GM20431 (cell line): Measurements from ENCODE around the gene SLC27A6.

ENCODE experiments used
- in situ Hi-C: fragments of 300-500 bp; cut with MseI, MboI; formaldehyde crosslinking; loops from one replicate; pipeline ENCODE4 v1.15.0; 2020; ENCODE audit warnings: low sequenced_read_pairs; ENCODE audit not compliant: unreplicated experiment

SLC27A6 gene

DNA sequence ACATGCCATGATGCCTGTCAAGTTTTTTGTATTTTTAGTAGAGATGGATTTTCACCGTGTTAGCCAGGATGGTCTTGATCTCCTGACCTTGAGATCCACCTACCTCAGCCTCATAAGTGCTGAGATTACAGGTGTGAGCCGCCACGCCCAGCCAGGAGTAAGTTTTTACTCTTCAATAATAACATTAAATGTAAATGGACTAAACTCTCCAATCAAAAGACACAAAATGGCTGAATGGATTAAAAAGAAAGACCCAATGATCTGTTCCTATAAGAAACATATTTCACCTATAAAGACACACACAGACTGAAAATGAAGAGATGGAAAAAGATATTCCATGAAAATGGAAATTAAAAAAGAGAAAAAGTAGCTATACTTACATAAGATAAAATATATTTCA lies 92.0 kb downstream of the SLC27A6 start:
- in situ Hi-C loops: no loop called here

DNA sequence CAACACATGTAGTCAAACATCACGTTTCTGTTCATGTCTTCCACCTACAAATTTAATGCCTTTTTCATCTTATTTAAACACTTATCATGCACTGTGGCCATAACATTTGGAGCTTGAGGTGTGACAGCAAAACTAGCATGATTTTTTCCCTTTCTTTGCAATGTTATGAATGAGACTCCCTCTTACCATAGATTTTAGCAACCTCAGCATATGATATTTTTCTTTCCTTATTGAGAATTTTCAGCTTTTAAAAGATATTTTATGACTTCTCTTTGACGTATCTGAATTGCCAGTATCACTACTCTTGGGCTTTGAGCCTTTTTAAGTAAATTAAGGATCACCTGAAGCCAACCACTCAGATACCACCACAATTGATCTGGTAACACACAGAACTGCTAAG lies 96.6 kb downstream of the SLC27A6 start:
- in situ Hi-C loops: no loop called here

DNA sequence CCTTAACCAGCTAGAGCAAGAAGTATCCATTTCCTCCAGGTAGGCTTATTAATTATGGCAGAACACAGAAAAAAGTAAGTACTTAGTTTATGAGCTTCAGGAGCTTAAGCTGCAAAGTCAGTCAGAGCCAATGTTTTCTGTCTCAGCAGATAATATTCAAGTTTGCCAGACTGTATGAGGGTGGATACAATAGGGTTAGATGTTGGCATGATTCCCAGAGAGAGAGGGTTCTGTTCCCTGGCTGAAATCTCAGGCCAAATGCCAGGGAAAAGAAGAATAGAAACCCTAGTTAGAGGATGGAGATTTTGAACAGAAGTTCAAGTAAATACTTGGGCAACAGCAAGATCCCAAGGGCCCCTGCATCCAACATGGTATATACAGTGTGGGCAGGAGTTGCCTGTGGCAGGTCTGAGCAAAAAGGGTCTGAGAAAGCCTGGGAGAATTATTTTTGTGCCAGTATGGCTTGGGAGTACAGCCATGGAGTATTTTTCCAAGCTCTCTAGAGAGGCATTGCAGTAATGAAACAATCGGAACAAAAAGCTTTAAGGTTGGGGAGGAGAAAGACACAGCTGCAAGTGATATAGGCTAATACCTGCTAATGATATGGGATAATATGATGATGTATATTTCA lies 98.3 kb downstream of the SLC27A6 start:
- in situ Hi-C loops: no loop called here

DNA sequence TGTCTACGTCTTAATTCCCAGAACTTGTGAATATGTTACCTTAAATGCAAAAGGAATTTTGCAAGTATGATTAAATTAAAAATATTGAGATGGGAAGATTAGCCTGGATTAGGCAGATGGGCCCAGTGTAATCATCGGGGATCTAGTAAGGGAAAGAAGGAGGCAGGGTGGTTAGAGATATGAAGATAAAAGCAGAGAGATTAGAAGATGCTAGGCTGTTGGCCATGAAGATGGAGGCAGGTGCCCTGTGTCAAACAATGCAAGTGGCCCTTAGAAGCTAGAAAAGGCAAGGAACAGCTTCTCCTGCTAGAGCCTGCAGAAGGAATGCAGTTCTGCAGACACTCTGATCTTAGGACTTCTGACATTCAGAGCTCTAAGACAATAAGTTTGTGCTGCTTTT lies 100.4 kb downstream of the SLC27A6 start:
- in situ Hi-C loops: no loop called here

DNA sequence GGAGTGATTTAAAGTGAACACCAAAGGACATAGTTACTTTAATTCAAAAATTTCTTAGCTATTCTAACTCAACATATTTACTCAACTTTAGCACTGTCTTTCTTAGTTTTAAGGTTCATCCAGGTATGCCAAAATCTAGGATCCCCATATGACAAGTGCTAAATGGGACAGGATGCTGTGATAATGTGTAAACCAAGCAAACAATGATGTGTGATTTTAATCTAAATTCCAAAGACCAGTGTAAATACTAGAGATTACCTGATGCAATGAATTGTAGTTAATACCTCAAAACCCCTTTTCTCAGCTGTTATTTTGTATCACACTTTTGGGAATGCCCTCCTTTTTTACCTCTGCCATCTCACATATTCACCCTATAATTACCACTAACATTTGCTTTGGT lies 102.5 kb downstream of the SLC27A6 start:
- in situ Hi-C loops: no loop called here

DNA sequence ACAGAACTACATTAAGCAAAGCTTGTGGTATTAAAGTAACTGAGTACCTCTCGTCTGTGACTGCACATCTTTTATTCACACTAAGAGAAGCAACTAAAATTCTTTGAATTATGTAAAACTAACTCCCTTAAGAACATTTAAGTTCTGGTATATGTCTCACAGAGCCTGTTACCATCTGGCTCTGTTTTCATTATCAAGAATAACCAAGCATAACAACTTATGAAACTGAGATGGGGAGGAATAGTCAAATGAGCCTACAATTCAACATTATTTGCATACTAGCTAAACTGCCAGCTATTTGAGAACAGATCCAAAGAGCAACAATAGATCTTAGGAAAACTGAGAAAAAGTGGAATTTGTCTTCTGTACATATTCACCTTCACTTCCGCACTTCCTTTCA lies 104.0 kb downstream of the SLC27A6 start:
- in situ Hi-C loops: no loop called here

DNA sequence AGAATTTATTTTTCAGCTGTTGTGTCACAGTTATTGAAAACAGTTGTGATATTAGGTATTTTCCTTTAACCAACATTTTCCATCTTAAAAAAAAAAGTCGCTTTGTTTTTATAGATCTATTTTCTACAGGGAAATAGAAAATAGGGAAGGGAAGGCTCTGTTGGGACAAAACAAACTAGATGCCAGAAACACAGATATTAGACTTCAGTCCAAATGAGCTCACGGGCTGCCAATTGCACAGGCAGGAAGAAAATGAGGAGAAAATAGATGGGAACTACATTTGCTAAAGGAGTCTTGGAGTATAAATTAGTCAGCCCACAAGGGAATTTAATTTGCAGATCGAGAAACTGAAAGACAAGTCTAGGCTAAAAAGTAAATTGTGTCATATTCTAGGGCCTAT lies 107.8 kb downstream of the SLC27A6 start:
- in situ Hi-C loops: no loop called here

DNA sequence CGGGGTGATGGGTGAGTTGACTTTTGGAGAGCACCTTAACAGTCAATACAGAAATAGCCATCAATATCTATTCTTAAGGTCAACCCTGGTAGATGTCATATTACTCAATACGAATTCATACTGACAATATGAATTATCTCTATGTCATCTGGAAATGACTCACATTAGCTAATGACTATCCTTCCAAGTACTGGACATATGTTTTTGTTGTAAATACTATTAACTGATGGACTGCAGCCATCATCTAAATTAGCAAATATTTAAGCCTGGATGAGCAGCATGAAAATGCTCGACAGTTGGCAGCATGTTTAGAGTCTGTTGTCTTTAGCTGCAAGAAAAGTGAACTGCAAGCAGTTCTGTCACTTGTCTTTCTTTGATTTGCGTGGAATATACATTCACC lies 109.6 kb downstream of the SLC27A6 start:
- in situ Hi-C loops: no loop called here

DNA sequence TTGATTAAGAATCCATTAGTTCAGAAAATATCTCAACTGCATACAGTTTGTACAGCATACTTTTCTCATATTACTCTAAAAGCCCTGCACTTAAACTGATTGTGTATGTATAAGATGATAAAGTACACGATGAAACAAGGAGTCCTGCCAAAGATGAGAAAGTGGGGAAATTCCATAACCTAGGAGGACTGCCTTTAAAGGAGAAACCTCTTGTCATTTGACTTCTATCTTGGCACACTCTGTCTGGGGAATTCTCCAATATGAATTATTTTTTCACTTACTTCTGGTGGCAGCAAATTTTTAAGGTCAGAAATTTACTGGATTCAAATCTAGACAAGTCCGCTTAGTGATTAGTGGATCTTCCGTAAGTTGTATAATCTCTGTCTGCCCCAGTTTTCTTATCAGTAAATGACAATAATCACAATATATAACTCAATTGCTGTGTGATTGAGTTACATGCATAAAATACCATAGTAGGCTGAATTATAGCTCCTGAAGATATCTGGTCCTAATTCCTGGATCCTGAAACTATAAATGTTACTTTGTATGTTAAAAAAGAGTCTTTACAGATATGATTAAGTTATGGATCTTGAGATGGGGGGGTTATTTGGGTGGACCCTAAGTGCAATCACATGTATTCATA lies 112.3 kb downstream of the SLC27A6 start:
- in situ Hi-C loops: no loop called here

DNA sequence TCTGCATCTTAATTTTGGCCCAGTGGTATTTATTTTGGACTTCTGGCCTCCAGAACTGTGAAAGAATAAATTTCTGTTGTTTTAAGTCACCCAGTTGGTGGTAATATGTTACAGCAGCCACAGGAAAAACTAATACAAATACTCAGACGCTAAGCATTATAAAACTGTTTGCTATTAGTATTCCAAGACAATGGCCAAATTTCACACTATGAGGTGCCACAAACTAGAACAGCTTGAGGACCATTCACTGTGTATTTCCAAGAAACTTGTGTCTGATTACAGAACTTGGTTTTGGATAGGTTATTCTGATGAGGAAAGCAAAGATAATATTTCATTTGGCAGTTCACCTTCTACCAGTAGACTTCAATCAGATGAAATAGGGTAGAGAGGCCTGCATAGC lies 113.0 kb downstream of the SLC27A6 start:
- in situ Hi-C loops: no loop called here

DNA sequence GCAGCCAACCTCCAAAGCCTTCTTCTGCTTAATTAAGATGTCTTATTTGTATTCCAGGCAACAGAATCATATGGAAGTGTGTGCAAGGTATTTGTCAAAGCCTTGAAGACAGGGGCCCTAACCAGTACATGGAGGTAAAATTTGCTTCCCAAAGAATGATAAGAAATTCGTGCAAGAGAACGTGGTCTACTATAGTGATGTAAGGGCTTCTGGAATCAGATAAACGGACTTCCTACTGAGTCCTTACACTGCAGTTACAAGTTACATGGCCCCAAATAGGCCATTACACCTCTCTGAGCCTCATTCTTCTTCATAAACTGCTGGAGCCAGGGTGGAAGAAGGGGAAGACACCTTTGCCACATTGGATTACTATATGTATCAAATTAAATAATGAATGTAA lies 113.4 kb downstream of the SLC27A6 start:
- in situ Hi-C loops: no loop called here

DNA sequence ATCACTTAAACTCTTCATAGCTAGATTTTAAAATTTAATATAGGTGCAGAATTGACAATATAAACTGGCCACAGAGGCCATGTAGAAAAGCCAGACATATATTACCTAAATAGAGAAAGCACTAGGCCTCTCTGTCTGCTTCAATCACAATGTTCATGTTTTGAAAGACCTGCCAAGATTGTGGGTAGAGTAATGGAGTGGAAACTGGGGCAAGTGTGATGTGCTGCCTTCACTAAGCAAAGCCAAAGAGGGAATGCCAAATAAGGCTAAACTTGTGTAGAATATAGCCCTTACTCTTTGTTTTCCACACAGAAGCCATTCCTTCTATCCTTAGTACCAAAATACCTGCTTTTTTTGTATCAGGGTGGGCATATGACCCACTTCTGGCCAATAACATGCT lies 114.2 kb downstream of the SLC27A6 start:
- in situ Hi-C loops: no loop called here

DNA sequence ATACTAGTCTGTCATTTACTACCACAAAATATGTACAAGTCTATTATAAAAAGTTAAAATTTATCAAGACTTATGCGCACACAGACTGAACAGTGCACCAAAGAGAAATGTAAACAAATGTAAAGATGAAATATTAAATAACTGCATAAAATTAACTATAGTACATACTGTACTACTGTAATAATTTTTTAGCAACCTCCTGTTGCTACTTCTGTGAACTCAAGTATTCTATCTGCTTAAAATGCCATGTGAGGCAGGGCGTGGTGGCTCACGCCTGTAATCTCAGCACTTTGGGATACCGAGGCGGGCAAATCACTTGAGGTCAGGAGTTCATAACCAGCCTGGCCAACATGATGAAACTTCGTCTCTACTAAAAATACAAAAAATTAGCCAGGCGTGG lies 115.5 kb downstream of the SLC27A6 start:
- in situ Hi-C loops: no loop called here

DNA sequence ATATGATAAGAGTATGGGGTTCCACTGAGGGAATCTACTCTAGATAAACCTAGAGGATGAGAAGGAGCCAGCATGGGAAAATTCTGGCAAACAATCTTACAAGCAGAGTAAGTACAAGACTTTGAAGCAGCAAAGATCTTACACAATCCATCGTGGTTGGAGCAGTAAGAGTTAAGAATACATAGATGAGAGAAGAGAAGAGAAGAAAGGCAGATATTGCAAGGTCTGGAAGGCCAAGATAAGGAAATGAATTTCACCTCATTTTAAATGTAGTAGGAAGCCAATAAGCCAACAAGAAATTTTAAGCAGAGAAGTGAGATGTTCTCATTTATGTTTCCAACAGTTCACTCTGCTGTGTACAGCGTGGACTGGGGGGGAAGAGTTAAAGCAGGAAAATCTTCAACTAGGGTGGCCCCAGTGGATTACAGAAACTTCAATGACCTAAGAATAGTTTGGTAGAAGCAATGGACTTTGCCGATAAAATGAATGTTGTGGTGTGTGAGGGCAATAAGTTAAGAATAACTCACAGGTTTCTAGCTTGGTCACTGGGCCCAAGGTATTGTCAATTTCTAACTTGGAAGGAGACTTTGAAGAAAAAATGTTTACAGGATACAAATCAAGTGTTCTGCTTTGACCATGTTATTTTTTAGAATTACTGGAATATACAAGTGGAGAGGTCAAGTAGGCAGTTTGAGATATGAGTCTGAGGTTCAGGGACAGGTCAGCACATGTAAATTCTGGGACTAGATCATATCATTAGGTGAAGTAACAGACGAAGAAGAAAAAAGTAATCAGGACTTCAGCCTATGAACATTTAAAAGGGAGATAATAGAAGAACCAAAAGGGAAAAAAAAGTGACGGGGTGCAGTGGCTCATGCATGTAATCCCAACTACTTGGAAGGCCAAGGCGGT lies 117.2 kb downstream of the SLC27A6 start:
- in situ Hi-C loops: no loop called here
